Testis (tissue), 2 donors: ENCODE data around the gene STX17.

Source experiments
- POLR2A ChIP-seq: fragments of 450-650 bp; IDR thresholded peaks from one replicate; pipeline ENCODE4 v1.6.1; 2017; ENCODE audit warnings: antibody characterized with exemption, mild to moderate bottlenecking, moderate library complexity
- TF ChIP-seq, protein P1 (sequence below), 3 experiments: fragments of 450-650 bp in 2 of 3; fragments of 200-600 bp in 1 of 3; sonication (generic) in 1 of 3; IDR thresholded peaks; one replicate each; pipeline ENCODE4 v1.5.1; 2016 to 2019; ENCODE audit warnings: antibody characterized with exemption in 3 of 3, mild to moderate bottlenecking in 2 of 3, moderate library complexity in 1 of 3

- TF ChIP-seq, protein P1, sequence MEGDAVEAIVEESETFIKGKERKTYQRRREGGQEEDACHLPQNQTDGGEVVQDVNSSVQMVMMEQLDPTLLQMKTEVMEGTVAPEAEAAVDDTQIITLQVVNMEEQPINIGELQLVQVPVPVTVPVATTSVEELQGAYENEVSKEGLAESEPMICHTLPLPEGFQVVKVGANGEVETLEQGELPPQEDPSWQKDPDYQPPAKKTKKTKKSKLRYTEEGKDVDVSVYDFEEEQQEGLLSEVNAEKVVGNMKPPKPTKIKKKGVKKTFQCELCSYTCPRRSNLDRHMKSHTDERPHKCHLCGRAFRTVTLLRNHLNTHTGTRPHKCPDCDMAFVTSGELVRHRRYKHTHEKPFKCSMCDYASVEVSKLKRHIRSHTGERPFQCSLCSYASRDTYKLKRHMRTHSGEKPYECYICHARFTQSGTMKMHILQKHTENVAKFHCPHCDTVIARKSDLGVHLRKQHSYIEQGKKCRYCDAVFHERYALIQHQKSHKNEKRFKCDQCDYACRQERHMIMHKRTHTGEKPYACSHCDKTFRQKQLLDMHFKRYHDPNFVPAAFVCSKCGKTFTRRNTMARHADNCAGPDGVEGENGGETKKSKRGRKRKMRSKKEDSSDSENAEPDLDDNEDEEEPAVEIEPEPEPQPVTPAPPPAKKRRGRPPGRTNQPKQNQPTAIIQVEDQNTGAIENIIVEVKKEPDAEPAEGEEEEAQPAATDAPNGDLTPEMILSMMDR (IDR thresholded peaks at IDR 0.05): no peak
- peak; percentile 61 for TF ChIP-seq POLR2A
Measured at GRCh38 chr9:99906403-99907207, at the start of gene STX17.
